ENCODE data around the gene CERCAM.
A peak's percentile ranks its signal among the peaks of the same experiment; 100 is the strongest.
"Not testable (repeated sequence)": the region's sequence is repeated elsewhere in the genome, so short reads cannot be mapped to it uniquely, and the experiment has no call there.

The CERCAM gene

DNA sequence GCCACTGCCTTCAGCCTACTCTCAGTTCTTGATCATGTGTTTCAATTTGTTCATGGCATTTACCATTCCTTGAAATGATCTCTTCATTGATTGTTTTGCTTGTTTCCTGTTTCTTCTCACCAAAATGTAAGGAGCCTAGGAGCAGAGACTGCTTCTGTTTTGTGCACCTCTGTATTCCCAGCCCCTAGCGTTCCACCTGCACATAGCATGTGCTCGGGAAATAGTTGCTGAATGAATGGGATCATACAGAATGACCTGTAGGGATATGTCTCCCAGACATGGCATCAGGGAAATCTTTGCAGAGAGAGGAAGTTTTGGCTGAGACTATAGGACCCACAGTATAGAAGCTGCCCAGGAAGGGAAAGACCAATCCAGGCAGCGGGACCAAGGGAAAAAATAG lies 6.2 kb upstream of the CERCAM start:
- DNase-seq, result no peak
- in situ Hi-C loops (cut with MboI; ENCODE audit: low pct_unique_long_range_greater_than_20kb, low sequenced_read_pairs), result no loop called here

DNA sequence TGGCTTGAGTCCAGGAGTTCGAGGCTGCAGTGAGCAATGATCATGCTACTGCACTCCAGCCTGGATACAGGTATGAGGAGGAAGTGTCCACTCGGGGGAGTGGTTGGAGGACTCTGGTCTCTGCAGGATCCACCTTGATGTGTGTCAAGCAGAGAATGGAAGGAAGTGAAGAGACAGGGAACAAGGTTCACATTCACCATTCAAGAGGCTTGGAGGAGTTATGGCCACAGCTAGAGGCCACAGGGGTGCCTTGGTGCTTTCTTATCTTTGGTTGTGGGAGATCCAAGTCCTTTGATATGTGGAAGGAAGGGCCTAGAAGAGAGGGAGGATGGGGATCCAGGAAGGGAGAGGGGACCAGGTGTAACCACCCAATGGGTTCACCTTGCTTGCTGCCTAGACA lies 5.4 kb upstream of the CERCAM start:
- in situ Hi-C loops (cut with MboI; ENCODE audit: low pct_unique_long_range_greater_than_20kb, low sequenced_read_pairs), result no loop called here
- no peak for DNase-seq

DNA sequence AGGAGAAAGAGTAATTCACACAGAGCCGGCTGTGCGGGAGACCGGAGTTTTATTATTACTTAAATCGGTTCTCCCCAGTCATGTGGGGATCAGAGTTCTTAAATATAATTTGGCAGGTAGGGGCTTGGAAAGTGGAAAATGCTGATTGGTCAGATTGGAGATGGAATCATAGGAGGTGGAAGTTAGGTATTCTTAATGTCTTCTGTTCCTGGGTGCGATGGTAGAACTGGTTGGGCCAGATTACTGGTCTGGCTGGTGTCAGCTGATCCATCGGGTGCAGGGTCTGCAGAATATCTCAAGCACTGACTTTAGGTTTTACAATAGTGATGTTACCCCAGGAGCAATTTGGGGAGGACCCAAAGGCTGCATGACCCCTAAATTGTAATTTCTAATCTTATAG lies 4.6 kb upstream of the CERCAM start:
- in situ Hi-C loops (cut with MboI; ENCODE audit: low pct_unique_long_range_greater_than_20kb, low sequenced_read_pairs), result no loop called here
- DNase-seq, result no peak

DNA sequence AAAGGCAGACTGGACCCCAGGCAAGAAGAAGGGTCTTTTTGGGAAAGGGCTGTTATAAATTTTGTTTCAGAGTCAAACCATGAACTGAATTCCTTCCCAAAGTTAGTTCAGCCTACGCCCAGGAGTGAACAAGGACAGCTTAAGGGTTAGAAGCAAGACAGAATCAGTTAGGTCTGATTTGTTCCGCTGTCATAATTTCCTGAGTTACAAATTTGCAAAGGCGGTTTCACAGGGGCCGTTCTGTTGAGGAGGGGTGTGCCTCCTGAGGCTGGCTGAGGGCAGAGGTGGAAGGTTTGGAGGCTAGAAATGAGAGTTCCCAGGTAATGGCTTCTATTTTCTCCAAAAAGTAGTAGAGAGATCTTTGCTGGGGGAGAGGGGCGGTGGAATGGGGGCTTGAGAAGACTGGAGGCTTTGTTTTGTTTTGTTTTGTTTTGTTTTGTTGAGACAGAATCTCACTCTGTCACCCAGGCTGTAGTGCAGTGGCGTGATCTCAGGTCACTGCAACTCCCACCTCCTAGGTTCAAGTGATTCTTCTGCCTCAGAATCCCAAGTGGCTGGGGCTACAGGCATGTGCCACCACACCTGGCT lies 4.1 kb upstream of the CERCAM start:
- in situ Hi-C loops (cut with MboI; ENCODE audit: low pct_unique_long_range_greater_than_20kb, low sequenced_read_pairs), result no loop called here
- no peak for DNase-seq

DNA sequence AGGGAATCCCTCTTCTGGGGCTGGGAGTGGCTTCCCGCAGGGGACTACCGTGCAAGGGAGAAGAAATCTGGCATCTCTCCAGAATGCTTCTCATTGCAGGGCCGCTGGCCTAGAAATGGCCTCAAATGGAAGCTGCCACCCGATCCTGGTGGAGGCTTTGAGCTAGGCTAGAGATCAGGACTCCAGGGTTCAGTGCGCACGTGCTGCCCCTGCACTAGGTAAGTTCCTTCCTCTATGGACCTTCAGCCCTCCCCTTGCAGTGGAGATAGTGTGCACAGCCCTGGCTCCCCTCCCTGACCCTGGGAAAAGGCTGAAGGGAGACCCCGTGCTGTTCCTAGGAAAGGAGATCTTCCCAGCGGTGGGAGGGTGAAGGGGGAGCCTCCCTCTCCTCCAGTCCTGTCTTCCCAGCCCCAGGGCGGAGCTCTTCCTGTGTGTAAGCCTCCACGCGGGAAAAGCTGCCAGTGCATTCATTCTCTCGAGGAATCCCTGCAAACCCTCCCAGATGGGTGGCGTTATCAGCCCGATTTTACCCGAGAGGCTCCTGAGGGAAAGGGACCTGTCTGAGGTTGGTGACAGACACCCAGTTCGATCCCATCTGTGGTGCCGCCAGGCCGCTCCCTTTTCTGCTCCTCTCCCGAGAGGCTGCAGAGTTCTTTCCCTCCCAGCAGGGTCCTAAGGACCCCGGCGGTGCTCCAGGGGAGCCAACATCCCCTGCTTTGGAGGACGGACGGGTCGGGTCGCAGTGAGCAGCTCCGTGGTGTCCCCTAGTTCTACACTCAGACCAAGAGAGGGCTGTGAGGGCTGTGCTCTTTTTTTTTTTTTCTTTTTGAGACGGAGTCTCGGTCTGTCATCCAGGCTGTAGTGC lies 1.4 kb upstream of the CERCAM start:
- in situ Hi-C loops (cut with MboI; ENCODE audit: low pct_unique_long_range_greater_than_20kb, low sequenced_read_pairs), result no loop called here
- DNase-seq, result no peak

DNA sequence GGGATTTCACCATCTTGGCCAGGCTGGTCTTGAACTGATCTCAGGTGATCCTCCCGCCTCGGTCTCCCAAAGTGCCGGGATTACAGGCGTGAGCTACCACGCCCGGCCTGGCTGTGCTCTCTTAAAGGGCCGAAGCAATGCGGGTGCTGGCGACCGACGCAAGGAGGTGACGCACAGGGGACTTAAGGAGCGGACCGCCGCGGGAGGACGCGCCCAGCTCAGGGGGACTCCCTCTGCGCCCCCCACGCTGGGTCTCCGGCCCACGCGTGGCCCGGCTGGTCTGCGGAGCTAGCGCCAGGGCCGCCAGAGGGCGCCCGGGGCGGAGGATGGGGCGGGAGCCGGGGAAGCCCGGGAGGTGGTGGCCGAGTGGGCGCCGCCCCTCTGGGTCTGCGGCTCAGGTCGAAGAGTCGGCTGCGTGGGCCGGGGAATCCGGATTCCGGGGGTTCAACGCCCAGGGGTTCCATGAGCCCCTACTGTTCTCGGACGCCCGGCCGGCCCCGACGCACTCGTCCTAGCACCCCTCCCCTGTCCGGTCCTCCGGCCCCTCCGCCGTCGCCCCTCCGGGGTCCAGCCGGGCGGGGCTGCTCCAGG lies 502 bp upstream of the CERCAM start:
- in situ Hi-C loops (cut with MboI; ENCODE audit: low pct_unique_long_range_greater_than_20kb, low sequenced_read_pairs), result no loop called here
- DNase-seq, result peak; percentile 74

DNA sequence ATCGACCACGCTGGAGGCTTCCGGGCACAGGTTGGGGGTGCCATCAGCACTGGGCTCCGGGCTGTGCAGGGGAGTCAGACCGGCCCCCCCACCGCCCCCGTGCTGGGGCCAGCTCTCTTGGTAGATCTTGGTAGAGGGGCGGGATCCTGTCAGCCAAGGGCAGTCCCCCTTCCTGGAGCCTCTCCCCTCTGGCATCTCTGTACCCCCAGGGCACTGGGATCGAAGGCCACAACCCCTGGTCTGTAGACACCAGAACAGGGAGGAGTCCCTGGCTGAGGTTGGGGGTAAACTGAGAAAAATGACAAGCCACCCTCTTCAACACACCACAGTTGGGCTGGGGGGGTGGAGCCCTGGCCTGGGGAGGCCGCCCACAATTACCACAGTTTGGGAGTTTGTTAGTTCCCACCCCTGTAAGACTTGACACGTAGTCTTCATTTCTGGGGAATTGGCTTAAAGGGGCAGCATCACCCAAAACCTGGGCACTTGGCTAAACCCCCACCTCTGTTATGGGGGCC lies 882 bp downstream of the CERCAM start:
- DNase-seq, result peak; percentile 49
- in situ Hi-C loops (cut with MboI; ENCODE audit: low pct_unique_long_range_greater_than_20kb, low sequenced_read_pairs), result no loop called here

DNA sequence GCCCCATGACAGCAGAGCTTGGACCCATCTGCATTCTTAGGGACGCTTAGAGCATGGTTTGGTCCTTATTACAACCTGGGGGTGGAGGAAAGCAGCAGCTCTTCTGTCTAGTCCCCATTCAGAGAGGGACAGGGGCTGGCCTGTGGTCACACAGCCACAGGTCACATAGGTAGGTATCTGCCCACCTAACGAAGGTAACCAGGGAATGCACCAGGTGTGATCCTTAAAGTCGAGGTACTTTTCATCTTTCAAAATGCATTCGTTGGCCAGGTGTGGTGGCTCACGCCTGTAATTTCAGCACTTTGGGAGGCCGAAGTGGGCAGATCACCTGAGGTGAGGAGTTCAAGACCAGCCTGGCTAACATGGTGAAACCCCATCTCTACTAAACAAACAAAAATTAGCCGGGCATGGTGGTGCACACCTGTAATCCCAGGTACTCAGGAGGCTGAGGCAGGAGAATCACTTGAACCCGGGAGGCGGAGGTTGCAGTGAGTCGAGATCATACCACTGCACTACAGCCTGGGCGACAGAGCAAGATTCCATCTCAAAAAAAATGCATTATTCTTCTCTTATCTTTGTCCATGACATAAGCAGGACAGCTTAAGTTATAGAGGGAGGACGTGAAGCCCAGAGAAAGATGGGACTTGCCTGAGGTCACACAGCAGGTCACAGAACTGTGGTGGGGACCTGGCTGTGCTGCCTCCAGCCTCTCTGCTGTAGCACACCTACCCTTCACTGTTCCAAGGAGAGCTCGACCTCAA lies 1.5 kb downstream of the CERCAM start:
- in situ Hi-C loops (cut with MboI; ENCODE audit: low pct_unique_long_range_greater_than_20kb, low sequenced_read_pairs), result not testable (repeated sequence)

DNA sequence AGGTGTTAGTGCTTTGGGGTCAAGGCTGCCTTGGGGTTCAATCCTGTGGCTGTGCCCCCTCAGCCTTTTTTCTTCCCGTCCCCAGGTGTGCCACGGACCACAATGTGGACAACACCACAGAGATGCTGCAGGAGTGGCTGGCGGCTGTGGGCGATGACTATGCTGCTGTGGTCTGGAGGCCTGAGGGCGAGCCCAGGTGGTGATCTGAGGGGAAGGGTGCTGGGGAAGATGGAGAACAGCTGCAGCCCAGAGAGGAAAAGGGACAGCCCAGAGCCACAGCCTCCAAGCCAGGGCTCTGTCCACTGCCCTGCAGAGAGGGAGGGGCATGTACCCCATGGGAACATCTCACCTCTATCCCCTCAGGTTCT lies 2.1 kb downstream of the CERCAM start:
- DNase-seq, result no peak
- in situ Hi-C loops (cut with MboI; ENCODE audit: low pct_unique_long_range_greater_than_20kb, low sequenced_read_pairs), result no loop called here

More for the DNA sequence above, 1.5 kb downstream of the CERCAM start:
- not testable (repeated sequence) for DNase-seq

DNA sequence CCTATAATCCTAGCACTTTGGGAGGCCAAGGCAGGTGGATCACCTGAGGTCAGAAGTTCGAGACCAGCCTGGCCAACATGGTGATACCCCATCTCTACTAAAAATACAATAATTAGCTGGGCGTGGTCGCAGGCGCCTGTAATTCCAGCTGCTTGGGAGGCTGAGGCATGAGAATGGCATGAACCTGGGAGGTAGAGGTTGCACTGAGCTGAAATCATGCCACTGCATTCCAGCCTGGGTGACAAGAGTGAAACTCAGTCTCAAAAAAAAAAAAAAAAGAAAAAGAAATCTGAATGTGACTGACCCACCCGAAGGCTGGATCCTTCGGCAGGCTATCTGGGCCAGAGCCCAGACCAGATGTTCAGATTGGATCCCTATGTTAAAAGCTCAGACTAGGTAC lies 2.7 kb downstream of the CERCAM start:
- in situ Hi-C loops (cut with MboI; ENCODE audit: low pct_unique_long_range_greater_than_20kb, low sequenced_read_pairs); DNase-seq: not testable (repeated sequence)

DNA sequence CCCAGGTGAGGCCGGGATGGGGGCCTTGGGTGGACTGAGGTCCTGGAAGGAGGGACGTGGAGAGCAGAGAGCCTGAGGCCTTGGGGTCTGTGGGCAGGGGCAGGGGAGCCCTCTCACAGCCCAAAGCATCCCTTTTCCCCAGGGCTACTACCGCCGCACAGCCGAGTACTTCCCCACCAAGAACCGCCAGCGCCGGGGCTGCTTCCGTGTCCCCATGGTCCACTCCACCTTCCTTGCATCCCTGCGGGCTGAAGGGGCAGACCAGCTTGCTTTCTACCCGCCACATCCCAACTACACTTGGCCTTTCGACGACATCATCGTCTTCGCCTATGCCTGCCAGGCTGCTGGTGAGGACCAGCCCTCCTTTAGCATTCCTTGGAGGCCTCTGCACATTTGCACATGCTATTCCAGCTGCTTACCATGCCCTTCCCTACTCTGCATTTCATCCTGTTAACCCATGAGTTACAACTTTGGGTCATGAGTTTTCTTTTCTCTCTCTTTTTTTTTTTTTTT lies 3.7 kb downstream of the CERCAM start:
- no peak for DNase-seq
- in situ Hi-C loops (cut with MboI; ENCODE audit: low pct_unique_long_range_greater_than_20kb, low sequenced_read_pairs), result no loop called here

DNA sequence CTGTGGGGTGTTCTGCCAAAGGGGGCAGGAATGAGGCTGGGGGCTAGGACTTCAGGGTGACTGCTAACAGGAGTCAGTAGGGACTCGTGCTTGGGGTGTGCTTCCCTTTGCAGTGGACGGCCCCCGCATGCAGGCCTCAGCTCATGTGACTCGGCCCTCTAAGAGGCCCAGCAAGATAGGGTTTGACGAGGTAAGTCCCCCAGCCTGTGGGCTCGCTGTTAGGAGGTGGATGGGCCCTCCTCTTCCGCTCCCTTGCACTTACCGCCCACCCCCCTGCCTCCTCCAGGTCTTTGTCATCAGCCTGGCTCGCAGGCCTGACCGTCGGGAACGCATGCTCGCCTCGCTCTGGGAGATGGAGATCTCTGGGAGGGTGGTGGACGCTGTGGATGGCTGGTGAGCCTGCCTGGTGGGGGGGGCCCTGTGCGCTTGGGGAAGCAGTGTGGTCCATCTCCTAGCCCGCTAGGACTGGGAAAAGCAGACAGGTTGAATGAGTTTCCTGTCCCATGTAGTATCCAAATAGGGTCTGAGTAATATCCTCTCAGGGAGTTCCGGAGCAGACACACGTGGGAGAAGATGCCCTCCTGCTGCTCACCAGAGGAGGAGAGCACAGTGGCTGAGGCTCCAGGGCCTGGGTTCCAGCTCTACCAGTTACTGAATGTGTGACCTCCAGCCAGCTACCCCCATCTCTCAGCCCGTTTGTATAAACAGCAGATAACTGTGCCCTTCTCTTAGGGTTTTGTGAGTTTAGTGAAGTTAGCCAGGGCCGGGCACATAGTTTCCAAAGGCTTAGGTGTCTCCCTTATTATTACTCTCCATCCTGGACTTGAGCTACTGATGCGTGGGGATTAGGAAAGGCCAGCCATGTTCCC lies 8.2 kb downstream of the CERCAM start:
- no peak for DNase-seq
- in situ Hi-C loops (cut with MboI; ENCODE audit: low pct_unique_long_range_greater_than_20kb, low sequenced_read_pairs), result no loop called here

DNA sequence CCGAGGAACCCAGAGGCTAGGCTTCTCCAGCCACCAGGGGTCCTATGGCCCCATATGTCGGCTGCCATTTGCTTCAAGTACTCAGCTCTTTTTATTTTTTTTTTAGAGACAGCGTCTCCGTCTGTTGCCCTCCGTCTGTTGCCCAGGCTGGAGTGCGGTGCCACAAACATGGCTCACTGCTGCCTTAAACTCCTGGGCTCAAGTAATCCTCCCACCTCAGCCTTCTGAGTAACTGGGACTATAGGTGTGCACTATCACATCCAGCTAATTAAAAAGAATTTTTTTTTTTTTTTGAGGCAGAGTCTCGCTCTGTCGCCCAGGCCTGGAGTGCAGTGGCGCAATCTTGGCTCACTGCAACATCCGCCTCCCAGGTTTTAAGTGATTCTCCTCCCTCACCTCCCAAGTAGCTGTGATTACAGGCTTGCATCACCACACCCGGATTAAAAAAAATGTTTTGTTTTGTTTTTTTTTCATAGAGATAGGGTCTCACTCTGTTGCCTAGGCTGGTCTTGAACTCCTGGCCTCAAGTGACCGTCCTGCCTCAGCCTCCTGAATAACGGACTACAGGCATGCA lies 8.9 kb downstream of the CERCAM start:
- no peak for DNase-seq
- in situ Hi-C loops (cut with MboI; ENCODE audit: low pct_unique_long_range_greater_than_20kb, low sequenced_read_pairs), result no loop called here

DNA sequence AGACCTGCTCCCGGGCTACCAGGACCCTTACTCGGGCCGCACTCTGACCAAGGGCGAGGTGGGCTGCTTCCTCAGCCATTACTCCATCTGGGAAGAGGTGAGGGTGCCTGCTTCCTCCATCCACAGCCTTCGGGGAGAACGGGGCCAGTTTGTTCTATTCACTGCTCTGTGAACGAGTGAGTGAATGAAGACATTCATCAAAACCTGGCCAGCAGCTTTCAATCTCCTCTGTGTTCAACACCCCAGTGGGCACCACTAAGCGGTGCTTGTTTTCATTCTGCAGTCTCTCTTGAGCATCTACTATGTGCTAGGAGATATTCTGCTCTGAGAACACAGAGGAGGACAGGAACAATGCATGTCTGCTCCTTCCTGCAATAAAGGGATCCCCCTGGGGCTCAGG lies 10.6 kb downstream of the CERCAM start:
- in situ Hi-C loops (cut with MboI; ENCODE audit: low pct_unique_long_range_greater_than_20kb, low sequenced_read_pairs), result no loop called here
- DNase-seq, result no peak

DNA sequence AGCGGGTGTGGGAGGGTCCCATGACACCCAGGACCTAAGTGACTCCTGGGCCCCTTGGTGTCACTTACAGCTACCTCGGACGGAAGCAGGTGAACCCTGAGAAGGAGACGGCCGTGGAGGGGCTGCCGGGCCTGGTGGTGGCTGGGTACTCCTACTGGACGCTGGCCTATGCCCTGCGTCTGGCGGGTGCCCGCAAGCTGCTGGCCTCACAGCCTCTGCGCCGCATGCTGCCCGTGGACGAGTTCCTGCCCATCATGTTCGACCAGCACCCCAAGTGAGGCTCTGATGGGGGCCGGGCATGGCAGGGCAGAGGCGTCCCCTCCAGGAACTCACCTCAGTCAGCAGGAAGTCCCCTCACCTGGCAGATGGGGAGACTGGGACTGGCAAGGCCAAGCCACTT lies 13.7 kb downstream of the CERCAM start:
- DNase-seq, result no peak
- in situ Hi-C loops (cut with MboI; ENCODE audit: low pct_unique_long_range_greater_than_20kb, low sequenced_read_pairs), result no loop called here

DNA sequence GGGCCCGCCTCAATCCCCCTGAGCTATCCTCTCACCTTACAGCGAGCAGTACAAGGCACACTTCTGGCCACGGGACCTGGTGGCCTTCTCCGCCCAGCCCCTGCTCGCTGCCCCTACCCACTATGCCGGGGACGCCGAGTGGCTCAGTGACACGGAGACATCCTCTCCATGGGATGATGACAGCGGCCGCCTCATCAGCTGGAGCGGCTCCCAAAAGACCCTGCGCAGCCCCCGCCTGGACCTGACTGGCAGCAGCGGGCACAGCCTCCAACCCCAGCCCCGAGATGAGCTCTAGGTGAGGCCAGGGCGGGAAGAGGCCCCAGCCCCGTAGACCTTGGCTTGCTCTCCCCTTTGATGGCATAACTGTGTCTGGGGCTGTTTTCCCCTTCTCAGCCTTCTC lies 15.0 kb downstream of the CERCAM start:
- in situ Hi-C loops (cut with MboI; ENCODE audit: low pct_unique_long_range_greater_than_20kb, low sequenced_read_pairs), result no loop called here
- no peak for DNase-seq

DNA sequence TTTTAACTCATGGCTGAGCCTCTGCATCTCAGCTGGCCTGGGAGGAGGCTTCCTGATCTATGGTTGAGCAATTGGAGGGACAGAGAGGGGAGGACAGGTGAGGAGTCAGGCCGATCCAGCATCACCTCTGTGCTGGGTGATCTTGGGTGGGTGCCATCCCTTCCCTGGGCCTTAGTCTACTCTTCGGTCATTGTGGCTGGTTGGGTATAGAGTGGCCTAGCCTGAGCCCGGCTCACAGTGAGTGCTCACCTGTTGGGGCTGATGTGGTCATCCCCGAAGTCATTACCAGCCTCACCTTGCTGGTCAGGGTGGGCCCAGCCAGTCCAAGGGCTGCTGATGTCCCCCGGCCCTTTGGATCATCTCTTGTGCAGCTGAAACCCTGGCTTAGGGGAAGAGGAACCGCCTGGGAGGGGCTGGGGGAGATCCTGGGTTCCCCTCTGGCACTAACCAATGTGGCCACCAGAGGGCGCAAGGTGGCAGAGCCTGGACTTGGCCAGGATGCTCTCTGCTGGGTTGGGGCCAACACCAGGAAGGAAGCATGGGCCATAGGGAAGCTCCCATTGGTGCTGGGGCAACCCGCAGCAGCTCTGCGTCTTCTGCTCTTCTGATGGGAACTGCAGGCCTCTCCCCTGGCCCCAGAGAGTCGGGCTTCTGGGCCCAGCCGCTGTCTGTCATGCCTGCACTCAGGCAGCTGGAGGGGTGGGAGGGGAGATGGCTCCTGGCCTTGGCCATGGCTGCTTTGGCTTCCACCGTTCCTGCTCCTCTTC lies 17.9 kb downstream of the CERCAM start:
- DNase-seq, result peak; percentile 92
- in situ Hi-C loops (cut with MboI; ENCODE audit: low pct_unique_long_range_greater_than_20kb, low sequenced_read_pairs), result no loop called here

DNA sequence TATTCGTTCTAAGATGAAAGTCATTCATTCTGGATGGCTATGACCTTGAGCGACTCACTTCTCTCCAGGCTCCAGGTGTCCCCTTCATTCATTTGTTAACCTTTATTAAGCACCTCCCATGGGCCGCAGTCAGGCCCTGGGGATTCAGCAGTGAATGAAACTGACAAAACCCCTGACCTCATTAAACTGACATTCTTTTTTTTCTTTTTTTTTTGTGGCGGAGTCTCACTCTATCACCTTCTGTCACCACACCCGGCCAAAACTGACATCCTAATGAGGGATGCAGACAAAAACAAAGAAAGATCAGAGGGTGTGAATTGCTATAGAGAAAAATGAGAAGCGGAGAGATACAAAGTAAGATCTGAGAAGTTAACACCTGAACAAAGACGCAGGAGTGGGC lies 18.6 kb downstream of the CERCAM start:
- DNase-seq, result no peak
- in situ Hi-C loops (cut with MboI; ENCODE audit: low pct_unique_long_range_greater_than_20kb, low sequenced_read_pairs), result no loop called here
